Natural killer cell (primary cell): ENCODE results near the gene PCSK5. TPM values are rescaled to one million over a fixed set of nuclear protein-coding genes. Genes with fewer than 3 reads are reported as not detected.

Experiments used
- ATAC-seq, 3 donors: fragments of 150-1000 bp in 2 of 3; fragments of 200-7000 bp in 1 of 3; cut with Tn5 transposase; 1 replicate in 1 of 3; 2 replicates in 2 of 3; pipeline ENCODE4 v1.10.0; 2021; ENCODE audit warnings: mild to moderate bottlenecking in 2 of 3, moderate library complexity in 2 of 3
- DNase-seq, 2 donors: peaks; one replicate each; pipeline versions ENCODE4 v3.0.0 to v3.0.0-alpha.2; 2013 to 2021; ENCODE audit warnings: mixed read lengths in 1 of 2
- H3K27ac ChIP-seq: one replicate; pipeline ENCODE4 v1.5.1; 2013; ENCODE audit warnings: mild to moderate bottlenecking, low read length
- H3K27me3 ChIP-seq: one replicate; pipeline ENCODE4 v1.6.1; 2013; ENCODE audit warnings: low read length; ENCODE audit not compliant: control insufficient read depth, insufficient read depth
- H3K36me3 ChIP-seq: one replicate; pipeline ENCODE4 v1.6.1; 2013; ENCODE audit warnings: low read length; ENCODE audit not compliant: control insufficient read depth, insufficient read depth
- H3K4me1 ChIP-seq: one replicate; pipeline ENCODE4 v1.6.1; 2013; ENCODE audit warnings: low read length; ENCODE audit not compliant: control insufficient read depth, insufficient read depth
- H3K4me3 ChIP-seq: one replicate; pipeline ENCODE4 v1.5.1; 2013; ENCODE audit warnings: low read length
- H3K9me3 ChIP-seq: one replicate; pipeline ENCODE4 v1.6.1; 2013; ENCODE audit warnings: low read length; ENCODE audit not compliant: control insufficient read depth, insufficient read depth
- H3K27ac Mint-ChIP-seq, 2 donors: one replicate each; pipeline ENCODE4 v1.8.0; 2022; ENCODE audit warnings: mild to moderate bottlenecking in 2 of 2, mixed read lengths in 2 of 2, moderate library complexity in 1 of 2
- H3K27me3 Mint-ChIP-seq, 2 donors: one replicate each; pipeline ENCODE4 v1.8.0; 2022; ENCODE audit warnings: low read depth in 2 of 2, mixed read lengths in 2 of 2
- H3K36me3 Mint-ChIP-seq: one replicate; pipeline ENCODE4 v1.8.0; 2022; ENCODE audit warnings: mixed read lengths
- H3K4me1 Mint-ChIP-seq, 2 donors: one replicate each; pipeline ENCODE4 v1.8.0; 2022; ENCODE audit warnings: mixed read lengths in 2 of 2
- H3K4me3 Mint-ChIP-seq: one replicate; pipeline ENCODE4 v1.8.0; 2022; ENCODE audit warnings: mild to moderate bottlenecking, moderate library complexity, mixed read lengths
- H3K9me3 Mint-ChIP-seq, 2 donors: one replicate each; pipeline ENCODE4 v1.8.0; 2022; ENCODE audit warnings: mixed read lengths in 2 of 2
- CTCF ChIP-seq: fragments of 200-600 bp; IDR thresholded peaks from one replicate; pipeline ENCODE4 v1.8.0; 2022; ENCODE audit warnings: antibody characterized with exemption
- WGBS: methylation state at CpG from one replicate; pipeline ENCODE4 v1.1.7; 2013; ENCODE audit warnings: missing lambda C conversion rate; ENCODE audit not compliant: insufficient coverage; 5-methylcytosine and 5-hydroxymethylcytosine counted together
- intact Hi-C: fragments of 100-400 bp; cut with micrococcal nuclease; formaldehyde crosslinking; loops from one replicate; pipeline ENCODE4 v1.14.2; 2022
- total RNA-seq, 4 donors: library from RNA; stranded (reverse); fragments of 120-200 nt in 1 of 4; gene quantifications; one replicate each; pipeline versions ENCODE4 v1.2.3 to v1.2.4, GENCODE V29; 2013 to 2022

Gene PCSK5
- total RNA-seq, 3 donors from 2014 or later (not counting 1 experiment from before 2014, with no cell fraction given): 2.4 to 13.2 (median 5.7) TPM

GRCh38 chr9:76354221-76354620, 463.7 kb downstream of the PCSK5 start:
- DNase-seq (no peak), ATAC-seq (no peak)
- intact Hi-C loops: no loop called here
- no peak overlapping the region for H3K27ac Mint-ChIP-seq
- peaks cover 6 to 11% of the 10 kb centered on the region in 2 donors for H3K27me3 Mint-ChIP-seq
- H3K36me3 Mint-ChIP-seq: no peaks in the 10 kb centered on the region
- Histone ChIP-seq H3K4me3 (no peak overlapping the region), H3K9me3 (no peaks in the 10 kb centered on the region), H3K27me3 (no peaks in the 10 kb centered on the region), H3K27ac (no peak overlapping the region), H3K36me3 (no peaks in the 10 kb centered on the region), H3K4me1 (no peaks in the 10 kb centered on the region)
- no peak for TF ChIP-seq CTCF
- no peaks in the 10 kb centered on the region for H3K4me1 Mint-ChIP-seq
- H3K9me3 Mint-ChIP-seq: no peaks in the 10 kb centered on the region
- H3K4me3 Mint-ChIP-seq: no peak overlapping the region
- 78% methylated on average over 3 of the region's 3 CpGs for WGBS

DNA sequence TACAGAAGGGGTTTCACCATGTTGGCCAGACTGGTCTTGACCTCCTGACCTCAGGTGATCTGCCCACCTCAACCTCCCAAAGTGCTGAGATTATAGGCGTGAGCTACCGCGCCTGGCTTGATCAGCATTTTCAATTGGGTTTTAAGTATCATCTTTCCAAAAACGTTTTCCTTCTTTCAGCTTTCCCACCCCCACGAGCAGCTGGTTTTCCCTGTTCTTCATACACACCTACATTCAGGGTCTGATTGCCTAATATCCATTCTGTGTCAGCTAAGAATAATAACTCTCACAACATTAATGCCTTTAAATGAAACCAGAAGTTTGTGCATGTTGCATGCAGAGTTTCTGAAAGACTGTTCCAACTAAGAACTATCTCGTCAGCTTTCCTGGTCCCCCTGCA, 465.4 kb downstream of the PCSK5 start:
- no peak for TF ChIP-seq CTCF
- DNase-seq: no peak
- no peaks in the 10 kb centered on the region for H3K9me3 Mint-ChIP-seq
- no peak overlapping the region for H3K27ac Mint-ChIP-seq
- peaks cover 6 to 11% of the 10 kb centered on the region in 2 donors for H3K27me3 Mint-ChIP-seq
- no peaks in the 10 kb centered on the region for H3K4me1 Mint-ChIP-seq
- H3K4me1 ChIP-seq: no peaks in the 10 kb centered on the region
- intact Hi-C loops: no loop called here
- H3K27ac ChIP-seq: no peak overlapping the region
- no peak overlapping the region for H3K4me3 Mint-ChIP-seq
- no peaks in the 10 kb centered on the region for H3K36me3 ChIP-seq
- no peaks in the 10 kb centered on the region for H3K9me3 ChIP-seq
- 84% methylated on average over 6 of the region's 6 CpGs for WGBS
- no peaks in the 10 kb centered on the region for H3K36me3 Mint-ChIP-seq
- no peaks in the 10 kb centered on the region for H3K27me3 ChIP-seq
- ATAC-seq: no peak
- H3K4me3 ChIP-seq: no peak overlapping the region

- no peak overlapping the region for H3K4me3 Mint-ChIP-seq
- no peak overlapping the region for H3K27ac ChIP-seq
- no peaks in the 10 kb centered on the region for H3K9me3 ChIP-seq
- H3K9me3 Mint-ChIP-seq: no peaks in the 10 kb centered on the region
- H3K27me3 ChIP-seq: no peaks in the 10 kb centered on the region
- H3K4me1 ChIP-seq: no peaks in the 10 kb centered on the region
- DNase-seq: no peak
- 88% methylated on average over 1 of the region's 1 CpG for WGBS
- intact Hi-C loops: no loop called here
- ATAC-seq: no peak
- no peak overlapping the region for H3K27ac Mint-ChIP-seq
- H3K36me3 Mint-ChIP-seq: no peaks in the 10 kb centered on the region
- TF ChIP-seq CTCF: no peak
- H3K27me3 Mint-ChIP-seq: peaks cover 7 to 10% of the 10 kb centered on the region in 2 donors
- H3K36me3 ChIP-seq: no peaks in the 10 kb centered on the region
- H3K4me1 Mint-ChIP-seq: no peaks in the 10 kb centered on the region
- no peak overlapping the region for H3K4me3 ChIP-seq
These were observed 467.1 kb downstream of the PCSK5 start for GRCh38 chr9:76357555-76357954.

DNA sequence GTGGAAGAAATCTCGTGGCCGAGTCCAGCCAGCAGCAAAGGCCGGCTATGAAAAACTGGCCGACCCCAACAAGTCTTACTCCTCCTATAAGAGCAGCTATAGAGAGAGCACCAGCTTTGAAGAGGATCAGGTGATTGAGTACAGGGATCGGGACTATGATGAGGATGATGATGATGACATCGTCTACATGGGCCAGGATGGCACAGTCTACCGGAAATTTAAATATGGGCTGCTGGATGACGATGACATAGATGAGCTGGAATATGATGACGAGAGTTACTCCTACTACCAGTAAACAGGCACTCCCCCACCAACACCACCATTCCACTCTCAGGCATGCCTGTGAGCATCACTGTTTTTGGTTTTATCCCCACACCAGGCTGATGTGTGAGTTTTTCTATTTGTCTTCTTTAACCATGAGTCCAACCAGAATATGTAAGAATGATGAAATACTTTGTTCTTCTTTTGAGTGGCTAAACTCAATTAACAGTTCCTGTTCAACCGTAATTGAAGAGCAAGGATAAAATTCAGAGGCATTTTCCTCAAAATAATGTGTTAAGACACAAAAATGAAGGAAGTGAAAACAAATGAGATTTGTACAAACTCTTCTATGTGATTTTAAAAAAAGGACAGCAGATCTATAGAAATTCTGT, 468.3 kb downstream of the PCSK5 start:
- no peaks in the 10 kb centered on the region for H3K9me3 ChIP-seq
- ATAC-seq (no peak), DNase-seq (no peak)
- H3K36me3 Mint-ChIP-seq: no peaks in the 10 kb centered on the region
- H3K27me3 ChIP-seq: no peaks in the 10 kb centered on the region
- intact Hi-C loops: no loop called here
- peaks cover 11 to 22% of the 10 kb centered on the region in 2 donors for H3K27me3 Mint-ChIP-seq
- 90% methylated on average over 6 of the region's 10 CpGs for WGBS
- H3K4me1 Mint-ChIP-seq: no peaks in the 10 kb centered on the region
- H3K4me1 ChIP-seq: no peaks in the 10 kb centered on the region
- no peaks in the 10 kb centered on the region for H3K9me3 Mint-ChIP-seq
- no peak overlapping the region for H3K27ac ChIP-seq
- H3K27ac Mint-ChIP-seq: no peak overlapping the region
- TF ChIP-seq CTCF: no peak
- no peak overlapping the region for H3K4me3 ChIP-seq
- no peaks in the 10 kb centered on the region for H3K36me3 ChIP-seq
- H3K4me3 Mint-ChIP-seq: no peak overlapping the region
